HG03060 (cell line): ENCODE results near the gene IDH3G.
"Not testable (repeated sequence)": the region's sequence is repeated elsewhere in the genome, so short reads cannot be mapped to it uniquely, and the experiment has no call there.

Source experiments
- ATAC-seq: cut with Tn5 transposase; IDR thresholded peaks from one replicate; pipeline ENCODE4 v1.9.1; 2021; ENCODE audit warnings: low read depth, moderate number of reproducible peaks; ENCODE audit not compliant: unreplicated experiment

The IDH3G gene

GRCh38 chrX:153763298-153763932 lies 30.8 kb downstream of the IDH3G start:
- ATAC-seq: no peak

GRCh38 chrX:153762626-153763173 lies 31.5 kb downstream of the IDH3G start:
- no peak for ATAC-seq

GRCh38 chrX:153761863-153762262 lies 32.3 kb downstream of the IDH3G start:
- ATAC-seq: no peak

- no peak for ATAC-seq
Measured at GRCh38 chrX:153755136-153755535, 39.0 kb downstream of the IDH3G start.

GRCh38 chrX:153750127-153750774 lies 43.9 kb downstream of the IDH3G start:
- no peak for ATAC-seq

GRCh38 chrX:153749017-153749416 lies 45.2 kb downstream of the IDH3G start:
- ATAC-seq: not testable (repeated sequence)

- ATAC-seq: not testable (repeated sequence)
Measured at GRCh38 chrX:153746991-153747390, 47.2 kb downstream of the IDH3G start.

- no peak for ATAC-seq
Measured at GRCh38 chrX:153746359-153746758, 47.8 kb downstream of the IDH3G start.

- ATAC-seq: not testable (repeated sequence)
Measured at GRCh38 chrX:153745067-153745433, 49.1 kb downstream of the IDH3G start.

- no peak for ATAC-seq
Measured at GRCh38 chrX:153744210-153745066, 49.7 kb downstream of the IDH3G start.

GRCh38 chrX:153743468-153744209 lies 50.5 kb downstream of the IDH3G start:
- ATAC-seq: not testable (repeated sequence)

GRCh38 chrX:153742796-153743467 lies 51.2 kb downstream of the IDH3G start:
- ATAC-seq: not testable (repeated sequence)

- not testable (repeated sequence) for ATAC-seq
Measured at GRCh38 chrX:153742111-153742510, 52.1 kb downstream of the IDH3G start.

GRCh38 chrX:153741446-153741845 lies 52.7 kb downstream of the IDH3G start:
- no peak for ATAC-seq

GRCh38 chrX:153740631-153741222 lies 53.4 kb downstream of the IDH3G start:
- ATAC-seq: no peak

- ATAC-seq: no peak
Measured at GRCh38 chrX:153739754-153740486, 54.3 kb downstream of the IDH3G start.

GRCh38 chrX:153738056-153738605 lies 56.0 kb downstream of the IDH3G start:
- ATAC-seq: no peak

GRCh38 chrX:153736871-153737441 lies 57.2 kb downstream of the IDH3G start:
- no peak for ATAC-seq
